PC-9 (cell line): ENCODE results near the gene DRD2. TPM values are rescaled to one million over a fixed set of nuclear protein-coding genes. Genes with fewer than 3 reads are reported as not detected.

ENCODE experiments used
- BruUV-seq: library from RNA; stranded (reverse); fragments of 400-500 nt; replicated peaks from 2 replicates; lab custom pipeline; 2021; lab: Mats Ljungman, UMichigan
- CTCF ChIA-PET: fragments of 300-600 bp; sonication (Branson Sonifier 250); formaldehyde crosslinking; loops from one replicate; lab custom pipeline; 2022; ENCODE audit warnings: antibody characterized with exemption; lab: Charles Lee
- POLR2A ChIA-PET: fragments of 300-600 bp; sonication (Branson Sonifier 250); formaldehyde crosslinking; loops from one replicate; lab custom pipeline; 2022; ENCODE audit warnings: antibody characterized with exemption; ENCODE audit not compliant: unreplicated experiment; lab: Charles Lee
- DNase-seq, 2 experiments: peaks; one replicate each; pipeline versions ENCODE4 v3.0.0 to v3.0.0-alpha.2; 2015 to 2022; ENCODE audit warnings: mixed read lengths in 1 of 2
- H2AFZ ChIP-seq: fragments of 200-600 bp; sonication (generic); 2 replicates; pipeline ENCODE4 v1.8.1; 2017; ENCODE audit warnings: antibody characterized with exemption
- H3F3A ChIP-seq: fragments of 200-600 bp; sonication (generic); 2 replicates; pipeline ENCODE4 v1.8.1; 2017; ENCODE audit warnings: antibody characterized with exemption, mild to moderate bottlenecking, low read depth; ENCODE audit not compliant: insufficient read depth
- H3K27ac ChIP-seq: fragments of 200-600 bp; sonication (generic); 2 replicates; pipeline ENCODE4 v1.6.1; 2016; ENCODE audit warnings: mixed run types
- H3K27me3 ChIP-seq: fragments of 200-600 bp; sonication (generic); 2 replicates; pipeline ENCODE4 v1.6.1; 2016; ENCODE audit warnings: low read depth, mixed run types; ENCODE audit not compliant: insufficient read depth
- H3K36me3 ChIP-seq: fragments of 200-600 bp; sonication (generic); 2 replicates; pipeline ENCODE4 v1.6.1; 2016; ENCODE audit warnings: low read depth, mixed run types
- H3K4me1 ChIP-seq: fragments of 200-600 bp; sonication (generic); replicated peaks from 2 replicates; pipeline ENCODE4 v1.6.1; 2016; ENCODE audit warnings: mixed run types; ENCODE audit not compliant: insufficient read depth
- H3K4me2 ChIP-seq: fragments of 200-600 bp; sonication (generic); 2 replicates; pipeline ENCODE4 v1.6.1; 2017; ENCODE audit warnings: mixed run types
- H3K4me3 ChIP-seq: fragments of 200-600 bp; sonication (generic); 2 replicates; pipeline ENCODE4 v1.6.1; 2016; ENCODE audit warnings: mixed run types
- H3K79me2 ChIP-seq: fragments of 200-600 bp; sonication (generic); 2 replicates; pipeline ENCODE4 v1.6.1; 2017; ENCODE audit warnings: low read depth, mixed run types
- H3K9me2 ChIP-seq: fragments of 200-600 bp; sonication (generic); 2 replicates; pipeline ENCODE4 v1.8.1; 2017; ENCODE audit warnings: mild to moderate bottlenecking; ENCODE audit not compliant: insufficient read depth
- H3K9me3 ChIP-seq: fragments of 200-600 bp; sonication (generic); 2 replicates; pipeline ENCODE4 v1.8.1; 2016; ENCODE audit warnings: low read depth; ENCODE audit not compliant: insufficient read depth
- H4K20me1 ChIP-seq: fragments of 200-600 bp; sonication (generic); 2 replicates; pipeline ENCODE4 v1.8.1; 2017; ENCODE audit not compliant: insufficient read depth
- CTCF ChIP-seq: fragments of 200-600 bp; sonication (generic); conservative IDR thresholded peaks from 2 replicates; pipeline ENCODE4 v1.6.1; 2017; ENCODE audit warnings: mixed run types, antibody characterized with exemption, mild to moderate bottlenecking, moderate library complexity
- EZH2 ChIP-seq: fragments of 200-600 bp; sonication (generic); IDR thresholded peaks from 2 replicates; pipeline ENCODE4 v1.8.0; 2017; ENCODE audit warnings: antibody characterized with exemption, low read depth
- intact Hi-C: fragments of 100-400 bp; cut with micrococcal nuclease; formaldehyde crosslinking; loops from one replicate; pipeline ENCODE4 v1.10.0; 2022; ENCODE audit not compliant: unreplicated experiment
- total RNA-seq: library from RNA; stranded (reverse); gene quantifications from 2 replicates; pipeline ENCODE4 v1.2.3, GENCODE V29; 2021

DRD2 gene
- total RNA-seq, 1 experiment from 2014 or later, result not detected

DNA sequence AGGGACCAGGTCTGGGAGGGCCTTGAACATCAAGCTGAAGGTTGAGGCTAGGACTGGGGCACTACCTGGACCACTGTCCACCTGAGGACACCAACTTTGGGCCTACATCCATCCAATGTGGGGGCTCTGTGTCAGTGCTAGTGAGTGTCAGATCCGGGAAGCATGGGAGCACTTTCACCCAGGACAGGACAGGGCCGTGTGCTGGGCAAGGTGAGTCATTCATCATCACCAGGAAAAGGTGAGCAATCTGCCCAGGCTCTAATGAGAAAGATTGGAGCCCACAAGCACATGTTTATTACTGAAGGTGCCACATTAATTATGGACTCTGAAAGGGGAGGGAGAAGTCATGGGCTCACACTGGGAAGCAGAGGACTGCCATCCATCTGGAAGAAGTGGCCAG, 39.7 kb upstream of the DRD2 start:
- no peak for DNase-seq
- no peaks in the 10 kb centered on the region for H3K4me1 ChIP-seq
- ChIA-PET POLR2A (no interaction called here), CTCF (no interaction called here)
- BruUV-seq, result no TSS peak
- H3K27ac ChIP-seq, result no peak overlapping the region
- no peak overlapping the region for H3K4me3 ChIP-seq
- intact Hi-C loops, result no loop called here
- H3K4me2 ChIP-seq, result no peak overlapping the region
- H3K79me2 ChIP-seq, result no peaks in the 10 kb centered on the region
- no peak overlapping the region for H2AFZ ChIP-seq
- H4K20me1 ChIP-seq, result no peaks in the 10 kb centered on the region
- no peaks in the 10 kb centered on the region for H3K9me3 ChIP-seq
- H3K27me3 ChIP-seq, result peaks cover 25% of the 10 kb centered on the region
- no peaks in the 10 kb centered on the region for H3F3A ChIP-seq
- H3K36me3 ChIP-seq, result no peaks in the 10 kb centered on the region
- TF ChIP-seq CTCF, result no peak
- TF ChIP-seq EZH2, result no peak
- H3K9me2 ChIP-seq, result no peaks in the 10 kb centered on the region

- no peak for DNase-seq
These were observed 32.1 kb upstream of the DRD2 start for GRCh38 chr11:113507341-113507740.

DNA sequence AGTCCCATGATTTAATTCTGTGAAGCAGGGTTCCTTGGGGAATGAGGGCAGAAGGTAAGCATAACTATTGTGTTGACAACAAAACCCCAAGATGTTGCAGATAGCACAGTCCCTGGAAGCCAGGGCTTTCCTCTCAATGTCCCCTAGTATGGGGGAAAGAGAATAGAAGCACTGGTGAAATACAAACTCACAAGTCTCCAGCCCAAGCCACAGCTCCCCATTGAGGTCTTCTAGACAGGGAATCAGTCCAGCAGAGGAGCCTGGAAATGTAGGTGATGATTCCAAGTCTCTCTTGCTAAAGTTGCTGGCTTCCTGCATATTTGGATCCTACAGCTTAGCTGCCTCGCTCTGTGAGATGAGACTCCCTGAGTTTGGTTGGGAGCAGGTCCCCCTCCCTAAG, 31.7 kb upstream of the DRD2 start:
- Histone ChIP-seq H2AFZ (no peak overlapping the region), H3K4me1 (no peaks in the 10 kb centered on the region), H3F3A (no peaks in the 10 kb centered on the region), H3K79me2 (no peaks in the 10 kb centered on the region), H3K9me3 (no peaks in the 10 kb centered on the region), H3K27me3 (peaks cover 17% of the 10 kb centered on the region), H3K27ac (no peak overlapping the region), H3K36me3 (no peaks in the 10 kb centered on the region), H3K9me2 (no peaks in the 10 kb centered on the region), H4K20me1 (no peaks in the 10 kb centered on the region), H3K4me2 (no peak overlapping the region), H3K4me3 (no peak overlapping the region)
- no TSS peak for BruUV-seq
- DNase-seq, result no peak
- TF ChIP-seq EZH2 (no peak), CTCF (no peak)
- POLR2A ChIA-PET, result no interaction called here
- intact Hi-C loops, result no loop called here
- CTCF ChIA-PET, result no interaction called here

More at GRCh38 chr11:113507341-113507740, 32.1 kb upstream of the DRD2 start:
- peaks cover 21% of the 10 kb centered on the region for H3K27me3 ChIP-seq
- no peak overlapping the region for H3K4me3 ChIP-seq
- no peak overlapping the region for H3K27ac ChIP-seq
- H3K4me2 ChIP-seq, result no peak overlapping the region
- H3K36me3 ChIP-seq, result no peaks in the 10 kb centered on the region
- TF ChIP-seq EZH2, result no peak
- TF ChIP-seq CTCF, result no peak
- no peak overlapping the region for H2AFZ ChIP-seq
- H3K9me3 ChIP-seq, result no peaks in the 10 kb centered on the region
- no peaks in the 10 kb centered on the region for H3K79me2 ChIP-seq
- CTCF ChIA-PET, result no interaction called here
- intact Hi-C loops, result no loop called here
- H3F3A ChIP-seq, result no peaks in the 10 kb centered on the region
- POLR2A ChIA-PET, result no interaction called here
- no TSS peak for BruUV-seq
- H3K9me2 ChIP-seq, result no peaks in the 10 kb centered on the region
- H4K20me1 ChIP-seq, result no peaks in the 10 kb centered on the region
- H3K4me1 ChIP-seq, result no peaks in the 10 kb centered on the region
